Breast epithelium (tissue), 4 donors: Measurements from ENCODE around the gene EPN2. TPM values are rescaled to one million over a fixed set of nuclear protein-coding genes. Genes with fewer than 3 reads are reported as not detected.
"Not testable (repeated sequence)": the region's sequence is repeated elsewhere in the genome, so short reads cannot be mapped to it uniquely, and the experiment has no call there.

Experiments used
- DNase-seq, 2 donors: peaks; one replicate each; pipeline ENCODE4 v3.0.0-alpha.2; 2019; ENCODE audit warnings: low spot score in 2 of 2
- H3K27ac ChIP-seq, 2 donors: fragments of 200-600 bp; sonication (generic) in 1 of 2; one replicate each; pipeline ENCODE4 v1.5.1; 2016 to 2019; ENCODE audit warnings: mild to moderate bottlenecking in 1 of 2
- H3K27me3 ChIP-seq, 2 donors: fragments of 200-600 bp; sonication (generic) in 1 of 2; one replicate each; pipeline versions ENCODE4 v1.5.1 to v1.6.0; 2017 to 2019; ENCODE audit warnings: control low read depth in 1 of 2, mild to moderate bottlenecking in 1 of 2
- H3K36me3 ChIP-seq: fragments of 200-600 bp; one replicate; pipeline ENCODE4 v1.5.1; 2019
- H3K4me1 ChIP-seq, 2 donors: fragments of 200-600 bp; sonication (generic); one replicate each; pipeline ENCODE4 v1.5.1; 2016 to 2019; ENCODE audit warnings: control low read depth in 1 of 2
- H3K4me3 ChIP-seq, 3 donors: fragments of 200-600 bp; sonication (generic); 1 replicate in 2 of 3; 2 replicates in 1 of 3; pipeline ENCODE4 v1.5.1; 2016 to 2019; ENCODE audit warnings: mild to moderate bottlenecking in 3 of 3, moderate library complexity in 2 of 3
- H3K9me3 ChIP-seq, 2 donors: fragments of 200-600 bp; sonication (generic) in 1 of 2; one replicate each; pipeline ENCODE4 v1.5.1; 2016 to 2019; ENCODE audit warnings: control low read depth in 1 of 2
- CTCF ChIP-seq, 3 donors: fragments of 450-650 bp; IDR thresholded peaks; one replicate each; pipeline ENCODE4 v1.5.1; 2016 to 2017; ENCODE audit warnings: antibody characterized with exemption in 3 of 3, mild to moderate bottlenecking in 3 of 3, moderate library complexity in 3 of 3
- POLR2A ChIP-seq: fragments of 450-650 bp; IDR thresholded peaks from one replicate; pipeline ENCODE4 v1.6.1; 2016; ENCODE audit warnings: antibody characterized with exemption, mild to moderate bottlenecking, moderate library complexity
- POLR2AphosphoS5 ChIP-seq, 3 donors: sonication (generic); formaldehyde crosslinking; IDR thresholded peaks; one replicate each; pipeline ENCODE4 v1.6.1; 2017; ENCODE audit warnings: antibody characterized with exemption in 3 of 3
- intact Hi-C: fragments of 100-400 bp; cut with DNase I; formaldehyde crosslinking; loops from one replicate; pipeline ENCODE4 v1.15.1; 2023; ENCODE audit warnings: low total_unique reads
- total RNA-seq, 3 donors: library from RNA; depleted of rRNA; stranded (reverse); fragments of >200 nt; gene quantifications; one replicate each; pipeline ENCODE4 v1.1.0, GENCODE V29; 2016

The EPN2 gene
- total RNA-seq, 3 donors from 2014 or later, result 26.6 to 36.7 (median 30.6) TPM

- peak in 1 of 2 donors; percentile 28 for DNase-seq
- Histone ChIP-seq H3K4me3 (no peak overlapping the region), H3K27ac (peak overlapping the region; percentile 75 to 93), H3K9me3 (no peaks in the 10 kb centered on the region), H3K36me3 (no peaks in the 10 kb centered on the region), H3K27me3 (no peaks in the 10 kb centered on the region), H3K4me1 (peaks cover 0 to 11% of the 10 kb centered on the region in 2 donors)
- TF ChIP-seq POLR2A, result no peak
- no peak for TF ChIP-seq CTCF (IDR thresholded peaks at IDR 0.05)
- no peak for TF ChIP-seq POLR2AphosphoS5 (IDR thresholded peaks at IDR 0.05)
- intact Hi-C loops, result no loop called here
These were observed 110.3 kb downstream of the EPN2 start for GRCh38 chr17:19347323-19348080.

- no peak for TF ChIP-seq POLR2A
- peaks cover 0 to 11% of the 10 kb centered on the region in 2 donors for H3K4me1 ChIP-seq
- H3K27me3 ChIP-seq, result no peaks in the 10 kb centered on the region
- no peaks in the 10 kb centered on the region for H3K36me3 ChIP-seq
- peak in 1 of 2 donors; percentile 33 for DNase-seq
- no peak overlapping the region for H3K4me3 ChIP-seq
- intact Hi-C loops, result no loop called here
- no peaks in the 10 kb centered on the region for H3K9me3 ChIP-seq
- peak overlapping the region in 1 of 2 donors; percentile 93 for H3K27ac ChIP-seq
These were observed 111.0 kb downstream of the EPN2 start for GRCh38 chr17:19348081-19348650.

GRCh38 chr17:19348806-19349205 is 111.6 kb downstream of the EPN2 start:
- intact Hi-C loops, result no loop called here
- Histone ChIP-seq H3K4me1 (peaks cover 0 to 11% of the 10 kb centered on the region in 2 donors), H3K36me3 (no peaks in the 10 kb centered on the region), H3K27me3 (no peaks in the 10 kb centered on the region), H3K27ac (no peak overlapping the region), H3K4me3 (no peak overlapping the region), H3K9me3 (no peaks in the 10 kb centered on the region)
- TF ChIP-seq POLR2AphosphoS5 (IDR thresholded peaks at IDR 0.05) (no peak), POLR2A (no peak), CTCF (IDR thresholded peaks at IDR 0.05) (no peak)
- peak in 1 of 2 donors; percentile 38 for DNase-seq

GRCh38 chr17:19353401-19353800 is 116.2 kb downstream of the EPN2 start:
- DNase-seq, H3K9me3 ChIP-seq, H3K36me3 ChIP-seq, H3K27ac ChIP-seq, H3K27me3 ChIP-seq, H3K4me1 ChIP-seq, H3K4me3 ChIP-seq, intact Hi-C loops: not testable (repeated sequence)

- no peak for TF ChIP-seq POLR2A
- no peak for TF ChIP-seq CTCF (IDR thresholded peaks at IDR 0.05)
- TF ChIP-seq POLR2AphosphoS5 (IDR thresholded peaks at IDR 0.05), result no peak
- Histone ChIP-seq H3K36me3 (no peaks in the 10 kb centered on the region), H3K27me3 (no peaks in the 10 kb centered on the region), H3K4me1 (no peaks in the 10 kb centered on the region), H3K4me3 (no peak overlapping the region), H3K9me3 (no peaks in the 10 kb centered on the region), H3K27ac (no peak overlapping the region)
- no peak for DNase-seq
- intact Hi-C loops, result loop anchor here (5.0 kb wide), 1 partner anchor 92 kb away; no protein-coding TSS in a partner anchor
These were observed 117.6 kb downstream of the EPN2 start for GRCh38 chr17:19354748-19355147.

- TF ChIP-seq POLR2AphosphoS5 (IDR thresholded peaks at IDR 0.05) (no peak), POLR2A (no peak), CTCF (IDR thresholded peaks at IDR 0.05) (no peak)
- Histone ChIP-seq H3K4me3 (no peak overlapping the region), H3K36me3 (no peaks in the 10 kb centered on the region), H3K4me1 (peaks cover 0 to 10% of the 10 kb centered on the region in 2 donors), H3K27me3 (no peaks in the 10 kb centered on the region), H3K9me3 (no peaks in the 10 kb centered on the region), H3K27ac (peak overlapping the region in 1 of 2 donors; percentile 48)
- no peak for DNase-seq
- intact Hi-C loops, result loop anchor here (5.0 kb wide), 1 partner anchor 95 kb away; no protein-coding TSS in a partner anchor
These were observed 120.2 kb downstream of the EPN2 start for GRCh38 chr17:19357351-19357750.
